Neural progenitor cell (in vitro differentiated cells): ENCODE data around the gene IQCE.

Experiments used
- EZH2 ChIP-seq: fragments of 200-600 bp; sonication (generic); IDR thresholded peaks from 2 replicates; pipeline ENCODE4 v1.6.1; 2017; ENCODE audit warnings: antibody characterized with exemption, mild to moderate bottlenecking, moderate library complexity
- EZH2phosphoT487 ChIP-seq: fragments of 200-600 bp; sonication (generic); IDR thresholded peaks from 2 replicates; pipeline ENCODE4 v1.6.1; 2017; ENCODE audit warnings: antibody characterized with exemption
- TF ChIP-seq, protein P1 (sequence below): fragments of 200-600 bp; sonication (generic); IDR thresholded peaks from 2 replicates; pipeline ENCODE4 v1.5.1; 2017; ENCODE audit warnings: antibody characterized with exemption, mild to moderate bottlenecking

DNA sequence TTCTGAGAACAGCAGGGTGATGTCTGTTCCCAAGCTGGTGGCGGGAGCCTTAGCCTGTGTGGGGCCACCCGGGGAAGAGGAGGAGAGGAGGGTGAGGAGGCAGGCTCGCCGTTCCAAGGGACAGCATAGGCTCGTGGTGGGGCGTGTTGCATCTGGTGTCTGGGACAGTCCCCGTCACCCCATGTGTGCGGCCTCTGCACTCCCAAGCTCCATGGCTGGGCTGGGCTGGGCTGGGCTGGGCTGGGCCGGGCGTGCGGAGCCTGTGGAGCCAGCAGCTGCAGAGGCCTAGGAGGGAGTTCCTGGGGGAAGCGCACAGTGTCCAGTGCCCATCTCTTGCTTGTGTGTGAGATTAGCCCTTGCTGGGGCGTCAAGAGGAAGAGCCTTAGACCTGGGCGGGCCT, 52.1 kb downstream of the IQCE start:
- TF ChIP-seq, protein P1, sequence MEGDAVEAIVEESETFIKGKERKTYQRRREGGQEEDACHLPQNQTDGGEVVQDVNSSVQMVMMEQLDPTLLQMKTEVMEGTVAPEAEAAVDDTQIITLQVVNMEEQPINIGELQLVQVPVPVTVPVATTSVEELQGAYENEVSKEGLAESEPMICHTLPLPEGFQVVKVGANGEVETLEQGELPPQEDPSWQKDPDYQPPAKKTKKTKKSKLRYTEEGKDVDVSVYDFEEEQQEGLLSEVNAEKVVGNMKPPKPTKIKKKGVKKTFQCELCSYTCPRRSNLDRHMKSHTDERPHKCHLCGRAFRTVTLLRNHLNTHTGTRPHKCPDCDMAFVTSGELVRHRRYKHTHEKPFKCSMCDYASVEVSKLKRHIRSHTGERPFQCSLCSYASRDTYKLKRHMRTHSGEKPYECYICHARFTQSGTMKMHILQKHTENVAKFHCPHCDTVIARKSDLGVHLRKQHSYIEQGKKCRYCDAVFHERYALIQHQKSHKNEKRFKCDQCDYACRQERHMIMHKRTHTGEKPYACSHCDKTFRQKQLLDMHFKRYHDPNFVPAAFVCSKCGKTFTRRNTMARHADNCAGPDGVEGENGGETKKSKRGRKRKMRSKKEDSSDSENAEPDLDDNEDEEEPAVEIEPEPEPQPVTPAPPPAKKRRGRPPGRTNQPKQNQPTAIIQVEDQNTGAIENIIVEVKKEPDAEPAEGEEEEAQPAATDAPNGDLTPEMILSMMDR, result no peak
- TF ChIP-seq EZH2 (no peak), EZH2phosphoT487 (no peak)
